DND-41 (cell line): ENCODE results near the gene FUT7.

ENCODE experiments used
- ATAC-seq: fragments of 200-7000 bp; cut with Tn5 transposase; 3 replicates; pipeline ENCODE4 v1.9.1; 2021; ENCODE audit warnings: low read depth; ENCODE audit not compliant: insufficient read depth
- DNase-seq: peaks from one replicate; pipeline ENCODE4 v3.0.0-alpha.2; 2020
- H2AFZ ChIP-seq: 2 replicates; pipeline ENCODE4 v1.6.0; 2012; ENCODE audit warnings: low read depth, low read length
- H3K27ac ChIP-seq: 2 replicates; pipeline ENCODE4 v1.5.1; 2012; ENCODE audit warnings: low read length, inconsistent platforms
- H3K27me3 ChIP-seq: fragments of 200-600 bp; sonication (generic); 2 replicates; pipeline ENCODE4 v1.6.0; 2012; ENCODE audit warnings: low read length, mild to moderate bottlenecking, inconsistent platforms; ENCODE audit not compliant: insufficient read depth, poor library complexity
- H3K36me3 ChIP-seq: 2 replicates; pipeline ENCODE4 v1.5.1; 2012; ENCODE audit warnings: low read length, inconsistent platforms; ENCODE audit not compliant: insufficient read depth
- H3K4me1 ChIP-seq: 2 replicates; pipeline ENCODE4 v1.5.1; 2012; ENCODE audit warnings: mild to moderate bottlenecking, low read length; ENCODE audit not compliant: insufficient read depth
- H3K4me2 ChIP-seq: 2 replicates; pipeline ENCODE4 v1.6.0; 2012; ENCODE audit warnings: mild to moderate bottlenecking, moderate library complexity, low read length, inconsistent platforms; ENCODE audit not compliant: insufficient read depth
- H3K4me3 ChIP-seq, 2 experiments: fragments of 200-600 bp in 1 of 2; shearing (Covaris generic) in 1 of 2; 2 replicates each; pipeline ENCODE4 v1.5.1; 2012 to 2016; ENCODE audit warnings: inconsistent platforms in 2 of 2, low read length in 2 of 2, mild to moderate bottlenecking in 2 of 2, low read depth in 1 of 2, moderate library complexity in 1 of 2
- H3K79me2 ChIP-seq: 2 replicates; pipeline ENCODE4 v1.6.0; 2012; ENCODE audit warnings: low read length, inconsistent platforms; ENCODE audit not compliant: insufficient read depth
- H3K9ac ChIP-seq: 2 replicates; pipeline ENCODE4 v1.6.0; 2012; ENCODE audit warnings: low read depth, mild to moderate bottlenecking, inconsistent platforms, low read length, moderate library complexity
- H3K9me3 ChIP-seq: 2 replicates; pipeline ENCODE4 v1.5.1; 2012; ENCODE audit warnings: low read length, moderate library complexity, mild to moderate bottlenecking, inconsistent platforms; ENCODE audit not compliant: insufficient read depth, severe bottlenecking
- H4K20me1 ChIP-seq: 2 replicates; pipeline ENCODE4 v1.6.0; 2012; ENCODE audit warnings: low read length; ENCODE audit not compliant: insufficient read depth
- EZH2 ChIP-seq: IDR thresholded peaks from 3 replicates; pipeline ENCODE4 v1.6.1; 2012; ENCODE audit warnings: borderline replicate concordance, low read depth, mild to moderate bottlenecking, moderate library complexity, low read length, inconsistent platforms; ENCODE audit not compliant: severe bottlenecking
- TF ChIP-seq, protein P1 (sequence below): IDR thresholded peaks from 2 replicates; pipeline ENCODE4 v1.5.1; 2012; ENCODE audit warnings: borderline replicate concordance, low read length, moderate library complexity, mild to moderate bottlenecking; ENCODE audit not compliant: poor library complexity, severe bottlenecking; ENCODE audit errors: extremely low read depth

FUT7 gene

DNA sequence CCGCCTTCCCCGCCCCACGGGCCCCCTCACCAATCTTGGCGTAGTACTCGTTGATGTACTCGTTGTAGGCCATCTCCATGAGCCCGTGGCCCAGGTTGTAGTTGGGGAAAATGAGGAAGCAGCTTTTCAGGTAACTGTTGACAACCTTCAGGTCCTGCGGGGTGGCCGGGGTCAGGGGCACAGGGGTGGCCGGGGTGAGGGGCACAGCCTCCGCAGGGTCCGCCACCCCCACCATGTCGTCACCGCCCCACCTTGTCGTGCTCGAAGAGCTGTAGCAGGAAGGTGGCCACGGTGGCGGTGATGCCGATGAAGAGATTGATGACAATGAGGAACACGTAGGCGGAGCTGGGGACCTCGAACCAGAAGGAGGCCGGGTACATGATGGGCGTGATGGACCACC lies 20.7 kb downstream of the FUT7 start:
- Histone ChIP-seq H3K27me3 (no peaks in the 10 kb centered on the region), H3K27ac (no peak overlapping the region), H3K4me1 (no peaks in the 10 kb centered on the region), H3K9ac (no peak overlapping the region), H3K9me3 (no peaks in the 10 kb centered on the region), H3K79me2 (no peaks in the 10 kb centered on the region), H2AFZ (no peak overlapping the region), H4K20me1 (no peaks in the 10 kb centered on the region), H3K36me3 (no peaks in the 10 kb centered on the region; the same call in 1 of the 2 replicates), H3K4me3 (no peak overlapping the region), H3K4me2 (no peak overlapping the region)
- ATAC-seq, result no peak
- no peak for DNase-seq
- TF ChIP-seq, protein P1, sequence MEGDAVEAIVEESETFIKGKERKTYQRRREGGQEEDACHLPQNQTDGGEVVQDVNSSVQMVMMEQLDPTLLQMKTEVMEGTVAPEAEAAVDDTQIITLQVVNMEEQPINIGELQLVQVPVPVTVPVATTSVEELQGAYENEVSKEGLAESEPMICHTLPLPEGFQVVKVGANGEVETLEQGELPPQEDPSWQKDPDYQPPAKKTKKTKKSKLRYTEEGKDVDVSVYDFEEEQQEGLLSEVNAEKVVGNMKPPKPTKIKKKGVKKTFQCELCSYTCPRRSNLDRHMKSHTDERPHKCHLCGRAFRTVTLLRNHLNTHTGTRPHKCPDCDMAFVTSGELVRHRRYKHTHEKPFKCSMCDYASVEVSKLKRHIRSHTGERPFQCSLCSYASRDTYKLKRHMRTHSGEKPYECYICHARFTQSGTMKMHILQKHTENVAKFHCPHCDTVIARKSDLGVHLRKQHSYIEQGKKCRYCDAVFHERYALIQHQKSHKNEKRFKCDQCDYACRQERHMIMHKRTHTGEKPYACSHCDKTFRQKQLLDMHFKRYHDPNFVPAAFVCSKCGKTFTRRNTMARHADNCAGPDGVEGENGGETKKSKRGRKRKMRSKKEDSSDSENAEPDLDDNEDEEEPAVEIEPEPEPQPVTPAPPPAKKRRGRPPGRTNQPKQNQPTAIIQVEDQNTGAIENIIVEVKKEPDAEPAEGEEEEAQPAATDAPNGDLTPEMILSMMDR, result no peak
- no peak for TF ChIP-seq EZH2

DNA sequence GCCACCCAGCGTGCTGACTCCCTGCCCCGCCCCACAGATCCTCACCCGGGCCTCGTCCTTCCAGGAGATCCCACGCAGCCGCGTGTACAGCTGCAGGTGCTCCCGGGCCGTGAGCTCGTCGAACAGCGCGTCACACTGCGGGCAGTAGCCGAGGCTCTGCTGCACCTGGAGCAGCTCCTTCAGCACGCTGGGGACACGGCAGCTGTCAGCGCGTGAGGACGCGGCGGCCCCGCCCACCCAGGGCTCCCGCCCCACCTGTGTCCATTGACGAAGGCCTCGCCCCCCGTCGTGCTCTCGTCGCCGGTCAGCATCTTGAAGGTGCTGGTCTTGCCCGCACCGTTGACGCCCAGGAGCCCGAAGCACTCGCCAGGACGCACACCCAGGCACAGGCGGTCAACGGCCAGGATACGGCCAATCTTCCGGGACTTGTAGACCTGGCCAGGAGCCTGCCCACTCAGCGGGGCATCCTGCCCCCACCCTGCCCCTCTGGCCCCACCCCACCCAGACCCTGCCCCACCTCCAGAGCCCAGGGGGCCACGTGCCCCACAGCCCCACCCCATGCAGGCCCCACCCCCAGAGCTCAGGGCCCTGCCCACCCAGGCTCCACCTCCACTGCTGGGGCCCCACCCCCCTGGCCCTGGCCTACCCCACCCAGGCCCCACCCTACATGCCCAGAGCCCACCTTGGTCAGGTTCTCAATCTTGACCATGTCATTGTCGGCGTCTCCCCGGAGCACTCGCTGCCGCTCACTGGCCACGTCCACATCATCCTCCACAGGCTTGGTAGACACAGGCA lies 21.8 kb downstream of the FUT7 start:
- no peak for DNase-seq
- Histone ChIP-seq H3K27ac (no peak overlapping the region), H4K20me1 (no peaks in the 10 kb centered on the region), H3K4me3 (no peak overlapping the region), H2AFZ (no peak overlapping the region), H3K4me2 (no peak overlapping the region), H3K4me1 (no peaks in the 10 kb centered on the region), H3K9me3 (no peaks in the 10 kb centered on the region), H3K36me3 (no peaks in the 10 kb centered on the region), H3K9ac (no peak overlapping the region), H3K79me2 (no peaks in the 10 kb centered on the region), H3K27me3 (no peaks in the 10 kb centered on the region)
- 0 out of 3 replicates have a peak, but pooled peaks have one; percentile 31 for ATAC-seq
- TF ChIP-seq, protein P1, result no peak
- no peak for TF ChIP-seq EZH2

DNA sequence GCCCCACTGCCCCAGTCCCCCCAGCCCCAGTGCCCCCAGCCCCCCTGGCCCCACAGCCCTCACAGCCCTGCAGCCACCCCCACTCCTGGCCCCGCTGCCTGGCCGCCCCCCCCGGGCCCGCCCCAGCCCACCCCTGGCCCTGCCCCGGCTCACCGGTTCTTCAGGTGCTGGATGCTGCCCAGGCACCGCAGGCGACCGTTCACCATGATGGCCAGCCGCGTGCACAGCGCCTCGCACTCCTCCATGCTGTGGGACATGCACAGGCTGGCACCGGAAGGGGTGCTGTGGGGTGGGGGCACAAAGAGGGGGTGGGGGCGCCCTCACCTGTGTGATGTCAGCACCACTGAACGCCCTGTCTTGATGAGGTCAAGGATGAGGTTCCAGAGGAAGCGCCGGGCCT lies 22.7 kb downstream of the FUT7 start:
- H3K9me3 ChIP-seq, result no peaks in the 10 kb centered on the region
- H3K79me2 ChIP-seq, result no peaks in the 10 kb centered on the region
- H3K36me3 ChIP-seq, result no peaks in the 10 kb centered on the region
- no peak for DNase-seq
- ATAC-seq, result no peak
- no peak overlapping the region for H3K9ac ChIP-seq
- H3K4me1 ChIP-seq, result no peaks in the 10 kb centered on the region
- H3K27ac ChIP-seq, result no peak overlapping the region
- H2AFZ ChIP-seq, result no peak overlapping the region
- H3K4me2 ChIP-seq, result no peak overlapping the region
- H4K20me1 ChIP-seq, result no peaks in the 10 kb centered on the region
- no peak for TF ChIP-seq EZH2
- TF ChIP-seq, protein P1, result no peak
- H3K4me3 ChIP-seq, result no peak overlapping the region
- H3K27me3 ChIP-seq, result no peaks in the 10 kb centered on the region

DNA sequence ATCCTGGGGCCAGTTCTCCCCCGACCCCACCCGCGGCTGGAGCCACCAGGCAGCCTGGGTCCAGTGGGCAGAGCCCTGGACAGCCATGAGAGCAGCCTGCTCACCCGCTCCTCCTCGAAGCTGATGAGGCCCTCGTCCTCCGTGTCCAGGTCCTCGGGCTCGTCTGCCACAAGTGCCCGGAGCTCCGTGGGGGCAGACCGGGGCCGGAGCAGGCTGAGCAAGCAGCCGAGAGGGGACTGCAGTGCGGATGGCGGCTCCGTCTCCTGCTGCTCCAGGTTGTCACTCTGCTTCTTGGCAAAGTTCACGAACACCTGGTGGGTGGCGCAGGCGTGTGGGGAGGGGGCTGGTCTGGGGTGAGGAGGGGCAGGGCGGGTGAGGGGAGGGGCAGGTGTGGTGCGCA lies 23.6 kb downstream of the FUT7 start:
- no peak for ATAC-seq
- H3K4me1 ChIP-seq, result no peaks in the 10 kb centered on the region

More for the DNA sequence above, 23.6 kb downstream of the FUT7 start:
- no peaks in the 10 kb centered on the region for H3K79me2 ChIP-seq
- H3K36me3 ChIP-seq, result no peaks in the 10 kb centered on the region
- H4K20me1 ChIP-seq, result no peaks in the 10 kb centered on the region
- no peak for DNase-seq
- H3K4me3 ChIP-seq, result no peak overlapping the region
- no peaks in the 10 kb centered on the region for H3K27me3 ChIP-seq
- H3K27ac ChIP-seq, result no peak overlapping the region
- H2AFZ ChIP-seq, result no peak overlapping the region
- no peaks in the 10 kb centered on the region for H3K9me3 ChIP-seq
- H3K9ac ChIP-seq, result no peak overlapping the region
- TF ChIP-seq EZH2, result no peak
- TF ChIP-seq, protein P1, result no peak
- H3K4me2 ChIP-seq, result no peak overlapping the region
